Measurements from ENCODE around the gene RBMS3. TPM values are rescaled to one million over a fixed set of nuclear protein-coding genes. Genes with fewer than 3 reads are reported as not detected.

RBMS3 gene
- total RNA-seq, 1 experiment from 2014 or later: 0.42 TPM

DNA sequence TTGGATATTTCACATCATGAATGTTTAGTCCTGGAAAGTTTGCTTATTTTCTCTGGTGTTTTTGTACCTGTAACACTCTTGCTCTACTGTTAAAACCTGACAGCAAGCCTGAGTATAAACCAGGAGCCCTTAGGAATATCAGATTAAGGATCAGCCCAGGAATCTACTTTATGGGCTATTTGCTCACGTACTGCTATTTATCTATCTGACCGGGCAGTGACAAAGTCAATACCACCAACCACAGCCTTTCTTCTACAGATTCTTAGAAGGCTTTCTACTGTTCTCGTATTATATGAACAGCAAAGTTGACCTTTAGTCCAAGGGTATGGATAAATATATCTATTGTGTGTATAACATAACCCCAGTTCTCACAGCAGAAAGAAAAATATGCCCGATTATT, 521.2 kb downstream of the RBMS3 start:
- H3K9me2 ChIP-seq (ENCODE audit: insufficient read depth): no peaks in the 10 kb centered on the region
- RAD21 ChIA-PET (ENCODE audit: low non-redundant PET in 1 of 2, low total read pairs in 2 of 2, uncharacterized antibody in 2 of 2, unreplicated experiment in 2 of 2): no interaction called here
- no peak overlapping the region for H3K9ac ChIP-seq (ENCODE audit: low read length)
- DNase-seq (ENCODE audit: low read depth, low spot score) (no peak), ATAC-seq (no peak)
- no peak overlapping the region for H3K4me3 ChIP-seq (replicated peaks in 1 of 2; ENCODE audit: low read depth in 1 of 2, low read length in 2 of 2)
- H3K79me2 ChIP-seq (ENCODE audit: insufficient read depth, low read length): no peaks in the 10 kb centered on the region
- no TSS peak for BruUV-seq (replicated peaks)
- CTCF ChIA-PET: no interaction called here
- H3K27me3 ChIP-seq (ENCODE audit: insufficient read depth, low read length): no peaks in the 10 kb centered on the region
- no peaks in the 10 kb centered on the region for H3K36me3 ChIP-seq (ENCODE audit: control insufficient read depth in 1 of 2, insufficient read depth in 2 of 2, low read length in 2 of 2)
- no peaks in the 10 kb centered on the region for H3K9me3 ChIP-seq (ENCODE audit: control insufficient read depth in 1 of 2, insufficient read depth in 1 of 2, low read depth in 1 of 2, low read length in 2 of 2)
- no peak overlapping the region for H3K27ac ChIP-seq (ENCODE audit: low read depth, low read length)
- no peak overlapping the region for H2AFZ ChIP-seq (ENCODE audit: low read depth, low read length, poor library complexity, severe bottlenecking)
- no peaks in the 10 kb centered on the region for H4K20me1 ChIP-seq (ENCODE audit: insufficient read depth)
- no peaks in the 10 kb centered on the region for H3K4me1 ChIP-seq (ENCODE audit: control insufficient read depth in 1 of 2, insufficient read depth in 2 of 2, low read length in 2 of 2)
- POLR2A ChIA-PET: no interaction called here
- no peak overlapping the region for H3K4me2 ChIP-seq (ENCODE audit: low read length)
- intact Hi-C loops (cut with micrococcal nuclease): no loop called here
- TF ChIP-seq ZNF274 (IDR thresholded peaks at IDR 0.05; ENCODE audit: low read depth, low read length): no peak
- TF ChIP-seq EZH2phosphoT487 (IDR thresholded peaks at IDR 0.05; ENCODE audit: borderline replicate concordance): no peak
- TF ChIP-seq ELF1 (IDR thresholded peaks at IDR 0.05; ENCODE audit: borderline replicate concordance, low read depth): no peak
- TF ChIP-seq SP1 (IDR thresholded peaks at IDR 0.05; ENCODE audit: low read depth): no peak
- TF ChIP-seq CBX3 (IDR thresholded peaks at IDR 0.05; ENCODE audit: low read depth): no peak
- TF ChIP-seq, protein P1, sequence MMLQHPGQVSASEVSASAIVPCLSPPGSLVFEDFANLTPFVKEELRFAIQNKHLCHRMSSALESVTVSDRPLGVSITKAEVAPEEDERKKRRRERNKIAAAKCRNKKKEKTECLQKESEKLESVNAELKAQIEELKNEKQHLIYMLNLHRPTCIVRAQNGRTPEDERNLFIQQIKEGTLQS (IDR thresholded peaks at IDR 0.05): no peak
- TF ChIP-seq POLR2AphosphoS5 (IDR thresholded peaks at IDR 0.05; ENCODE audit: low read depth, low read length): no peak
- TF ChIP-seq EZH2 (IDR thresholded peaks at IDR 0.05): no peak

DNA sequence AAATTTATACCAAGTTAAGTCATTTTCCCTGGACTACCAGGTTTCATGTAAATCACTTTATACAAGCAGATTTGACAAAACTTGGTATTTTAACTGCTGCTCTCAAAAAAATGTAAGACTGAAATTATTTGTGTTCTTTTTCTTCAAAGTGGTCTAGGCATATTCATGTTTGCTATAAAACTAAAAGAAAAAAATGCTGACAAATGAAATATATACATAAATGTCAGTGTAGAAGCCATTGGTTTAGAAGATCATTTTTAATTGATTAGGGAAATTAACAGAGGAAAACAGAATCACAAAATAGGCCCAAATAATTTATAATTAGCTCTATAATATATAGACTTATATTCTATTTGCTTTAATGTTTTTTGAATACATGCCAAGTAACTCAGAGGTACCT, 523.2 kb downstream of the RBMS3 start:
- no peak overlapping the region for H2AFZ ChIP-seq (ENCODE audit: low read depth, low read length, poor library complexity, severe bottlenecking)
- H3K27ac ChIP-seq (ENCODE audit: low read depth, low read length): no peak overlapping the region
- DNase-seq (ENCODE audit: low read depth, low spot score) (no peak), ATAC-seq (no peak)
- no peaks in the 10 kb centered on the region for H3K9me2 ChIP-seq (ENCODE audit: insufficient read depth)
- POLR2A ChIA-PET: no interaction called here
- no peaks in the 10 kb centered on the region for H3K4me1 ChIP-seq (ENCODE audit: control insufficient read depth in 1 of 2, insufficient read depth in 2 of 2, low read length in 2 of 2)
- no peaks in the 10 kb centered on the region for H3K36me3 ChIP-seq (ENCODE audit: control insufficient read depth in 1 of 2, insufficient read depth in 2 of 2, low read length in 2 of 2)
- no TSS peak for BruUV-seq (replicated peaks)
- CTCF ChIA-PET: no interaction called here
- H3K9me3 ChIP-seq (ENCODE audit: control insufficient read depth in 1 of 2, insufficient read depth in 1 of 2, low read depth in 1 of 2, low read length in 2 of 2): no peaks in the 10 kb centered on the region
- RAD21 ChIA-PET (ENCODE audit: low non-redundant PET in 1 of 2, low total read pairs in 2 of 2, uncharacterized antibody in 2 of 2, unreplicated experiment in 2 of 2): no interaction called here
- no peak overlapping the region for H3K9ac ChIP-seq (ENCODE audit: low read length)
- H3K27me3 ChIP-seq (ENCODE audit: insufficient read depth, low read length): no peaks in the 10 kb centered on the region
- no peak overlapping the region for H3K4me2 ChIP-seq (ENCODE audit: low read length)
- H4K20me1 ChIP-seq (ENCODE audit: insufficient read depth): no peaks in the 10 kb centered on the region
- no peak overlapping the region for H3K4me3 ChIP-seq (replicated peaks in 1 of 2; ENCODE audit: low read depth in 1 of 2, low read length in 2 of 2)
- no peaks in the 10 kb centered on the region for H3K79me2 ChIP-seq (ENCODE audit: insufficient read depth, low read length)
- TF ChIP-seq SIN3A (IDR thresholded peaks at IDR 0.05; ENCODE audit: low read depth): no peak
- no peak for TF ChIP-seq JUND (IDR thresholded peaks at IDR 0.05)
- TF ChIP-seq, protein P2, sequence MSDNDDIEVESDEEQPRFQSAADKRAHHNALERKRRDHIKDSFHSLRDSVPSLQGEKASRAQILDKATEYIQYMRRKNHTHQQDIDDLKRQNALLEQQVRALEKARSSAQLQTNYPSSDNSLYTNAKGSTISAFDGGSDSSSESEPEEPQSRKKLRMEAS (IDR thresholded peaks at IDR 0.05): no peak
- TF ChIP-seq ELF1 (IDR thresholded peaks at IDR 0.05; ENCODE audit: borderline replicate concordance, low read depth): no peak
- intact Hi-C loops (cut with micrococcal nuclease): no loop called here

Measured in HCT116 (cell line).